H1 (cell line): ENCODE measurements around the gene ABCA1. TPM values are rescaled to one million over a fixed set of nuclear protein-coding genes. Genes with fewer than 3 reads are reported as not detected.

Source experiments
- CTCF ChIA-PET: fragments of 300-600 bp; sonication (Branson Sonifier 250); formaldehyde crosslinking; loops from one replicate; lab custom pipeline; 2021; ENCODE audit not compliant: partially characterized antibody; lab: Charles Lee
- POLR2A ChIA-PET: fragments of 300-600 bp; sonication (Branson Sonifier 250); formaldehyde crosslinking; loops from one replicate; lab custom pipeline; 2021; ENCODE audit warnings: inconsistent platforms; ENCODE audit not compliant: partially characterized antibody; lab: Charles Lee
- DNase-seq, 2 experiments: peaks; one replicate each; pipeline versions ENCODE4 v3.0.0 to v3.0.0-alpha.2; 2010 to 2022; ENCODE audit warnings: low spot score in 2 of 2, low read depth in 1 of 2, mixed read lengths in 1 of 2
- FAIRE-seq: peaks from 2 replicates; lab custom pipeline; 2011; peaks lifted over from hg19 to GRCh38; lab: Jason Lieb, UNC
- H2AFZ ChIP-seq: 2 replicates; pipeline ENCODE4 v1.8.1; 2012; ENCODE audit warnings: low read length, inconsistent platforms
- H2AK5ac ChIP-seq: 2 replicates; pipeline ENCODE4 v1.6.1; 2013; ENCODE audit warnings: low read depth, low read length
- H2BK120ac ChIP-seq: replicated peaks from 2 replicates; pipeline ENCODE3; 2013; ENCODE audit warnings: low read depth, low read length, inconsistent platforms
- H2BK12ac ChIP-seq: 2 replicates; pipeline ENCODE4 v1.6.1; 2013; ENCODE audit warnings: low read depth, low read length
- H2BK15ac ChIP-seq: 2 replicates; pipeline ENCODE4 v1.6.1; 2013; ENCODE audit warnings: low read length
- H2BK20ac ChIP-seq: 2 replicates; pipeline ENCODE4 v1.6.1; 2013; ENCODE audit warnings: low read length
- H2BK5ac ChIP-seq: 2 replicates; pipeline ENCODE4 v1.6.1; 2013; ENCODE audit warnings: low read depth, low read length
- H3K14ac ChIP-seq: 2 replicates; pipeline ENCODE4 v1.6.1; 2013; ENCODE audit warnings: inconsistent platforms; ENCODE audit not compliant: insufficient read length
- H3K18ac ChIP-seq: 2 replicates; pipeline ENCODE4 v1.6.1; 2013; ENCODE audit warnings: low read length; ENCODE audit errors: extremely low read depth
- H3K23ac ChIP-seq: 2 replicates; pipeline ENCODE4 v1.6.1; 2013; ENCODE audit warnings: inconsistent platforms; ENCODE audit not compliant: insufficient read length
- H3K23me2 ChIP-seq: 2 replicates; pipeline ENCODE4 v1.6.1; 2013; ENCODE audit warnings: low read depth, low read length
- H3K27ac ChIP-seq: 2 replicates; pipeline ENCODE4 v1.6.1; 2011; ENCODE audit warnings: low read depth, low read length, inconsistent platforms
- H3K27me3 ChIP-seq, 4 experiments: replicated peaks in 1 of 4; 1 replicate in 1 of 4; 2 replicates in 3 of 4; pipeline versions ENCODE4 v1.6.1 to v1.8.1; 2011 to 2013; ENCODE audit warnings: low read length in 3 of 4, mild to moderate bottlenecking in 3 of 4, inconsistent platforms in 2 of 4, mixed read lengths in 2 of 4, moderate library complexity in 1 of 4; ENCODE audit not compliant: control insufficient read depth in 3 of 4, insufficient read depth in 3 of 4; ENCODE audit errors: extremely low read depth in 1 of 4
- H3K36me3 ChIP-seq, 4 experiments: 2 replicates each; pipeline versions ENCODE4 v1.6.1 to v1.8.1; 2011 to 2013; ENCODE audit warnings: mild to moderate bottlenecking in 4 of 4, low read length in 3 of 4, moderate library complexity in 2 of 4, control low read depth in 1 of 4, inconsistent platforms in 1 of 4; ENCODE audit not compliant: insufficient read depth in 4 of 4, control insufficient read depth in 2 of 4
- H3K4ac ChIP-seq: replicated peaks from 2 replicates; pipeline ENCODE3; 2013; ENCODE audit warnings: low read length, low read depth, mixed read lengths, inconsistent platforms; ENCODE audit not compliant: insufficient read length
- H3K4me1 ChIP-seq, 4 experiments: replicated peaks in 1 of 4; 1 replicate in 1 of 4; 2 replicates in 3 of 4; pipeline versions ENCODE4 v1.6.1 to v1.8.1; 2011 to 2013; ENCODE audit warnings: low read length in 3 of 4, inconsistent platforms in 2 of 4, mixed read lengths in 1 of 4; ENCODE audit not compliant: insufficient read depth in 4 of 4, control insufficient read depth in 3 of 4
- H3K4me2 ChIP-seq, 2 experiments: 2 replicates each; pipeline versions ENCODE4 v1.6.1 to v1.8.1; 2011 to 2013; ENCODE audit warnings: low read depth in 2 of 2, low read length in 2 of 2, control low read depth in 1 of 2, inconsistent platforms in 1 of 2, mild to moderate bottlenecking in 1 of 2; ENCODE audit not compliant: insufficient read depth in 1 of 2
- H3K4me3 ChIP-seq, 4 experiments: fragments of 200-600, 300-600 bp in 1 of 4; sonication (generic), shearing (Covaris generic), sonication (Bioruptor Twin) in 1 of 4; 2 replicates each; pipeline versions ENCODE4 v1.5.1 to v1.8.1; 2011 to 2016; ENCODE audit warnings: low read length in 4 of 4, low read depth in 3 of 4, control low read depth in 2 of 4, inconsistent platforms in 2 of 4, mild to moderate bottlenecking in 2 of 4, mixed read lengths in 1 of 4, moderate library complexity in 1 of 4; ENCODE audit not compliant: insufficient read depth in 2 of 4; ENCODE audit errors: extremely low read depth in 1 of 4
- H3K56ac ChIP-seq: replicated peaks from 2 replicates; pipeline ENCODE3; 2013; ENCODE audit warnings: low read depth, mild to moderate bottlenecking, mixed read lengths, low read length, inconsistent platforms; ENCODE audit not compliant: insufficient read length
- H3K79me1 ChIP-seq: 2 replicates; pipeline ENCODE4 v1.6.1; 2013; ENCODE audit warnings: low read depth, low read length, control low read depth
- H3K79me2 ChIP-seq, 2 experiments: 2 replicates each; pipeline versions ENCODE4 v1.6.1 to v1.8.1; 2012 to 2013; ENCODE audit warnings: low read length in 2 of 2, mild to moderate bottlenecking in 2 of 2, inconsistent platforms in 1 of 2; ENCODE audit not compliant: insufficient read depth in 2 of 2, control insufficient read depth in 1 of 2
- H3K9ac ChIP-seq, 4 experiments: replicated peaks in 1 of 4; 1 replicate in 1 of 4; 2 replicates in 3 of 4; pipeline versions ENCODE4 v1.6.1 to v1.8.1; 2011 to 2013; ENCODE audit warnings: low read depth in 3 of 4, low read length in 3 of 4, control low read depth in 2 of 4, mild to moderate bottlenecking in 2 of 4, moderate library complexity in 2 of 4, inconsistent platforms in 1 of 4; ENCODE audit errors: extremely low read depth in 1 of 4
- H3K9me3 ChIP-seq, 2 experiments: 2 replicates each; pipeline versions ENCODE4 v1.6.1 to v1.8.1; 2012 to 2013; ENCODE audit warnings: mild to moderate bottlenecking in 2 of 2, moderate library complexity in 2 of 2, control low read depth in 1 of 2, inconsistent platforms in 1 of 2, low read depth in 1 of 2, low read length in 1 of 2, mixed read lengths in 1 of 2; ENCODE audit not compliant: insufficient read depth in 2 of 2
- H4K20me1 ChIP-seq, 2 experiments: replicated peaks in 1 of 2; 2 replicates each; pipeline versions ENCODE3 to v1.8.1; 2011 to 2013; ENCODE audit warnings: inconsistent platforms in 2 of 2, low read length in 2 of 2, mild to moderate bottlenecking in 1 of 2; ENCODE audit not compliant: insufficient read depth in 2 of 2, control insufficient read depth in 1 of 2
- H4K5ac ChIP-seq: 2 replicates; pipeline ENCODE4 v1.6.1; 2013; ENCODE audit warnings: low read length, low read depth, mixed read lengths, inconsistent platforms; ENCODE audit not compliant: insufficient read length
- H4K8ac ChIP-seq: 2 replicates; pipeline ENCODE4 v1.8.0; 2013; ENCODE audit warnings: mild to moderate bottlenecking, moderate library complexity, low read length, inconsistent platforms; ENCODE audit not compliant: insufficient read depth; ENCODE audit errors: extremely low read depth
- H4K91ac ChIP-seq: replicated peaks from 2 replicates; pipeline ENCODE3; 2013; ENCODE audit warnings: low read length, mixed read lengths, inconsistent platforms; ENCODE audit not compliant: insufficient read length
- ASH2L ChIP-seq: fragments of 200-600, 300-600 bp; sonication (generic); IDR thresholded peaks from one replicate; pipeline ENCODE4 v1.7.1; 2017; ENCODE audit warnings: low read length
- CBX5 ChIP-seq: fragments of 300-800, 300-1000 bp; sonication (generic); IDR thresholded peaks from 2 replicates; pipeline ENCODE4 v1.7.1; 2016; ENCODE audit warnings: antibody characterized with exemption, low read length, low read depth
- CBX8 ChIP-seq: fragments of 300-800, 300-1000 bp; sonication (generic); IDR thresholded peaks from 2 replicates; pipeline ENCODE4 v1.7.1; 2016; ENCODE audit warnings: low read depth, low read length, borderline replicate concordance
- CREB1 ChIP-seq: IDR thresholded peaks from 2 replicates; pipeline ENCODE4 v1.6.1; 2012; ENCODE audit warnings: inconsistent platforms
- EP300 ChIP-seq, 2 experiments: IDR thresholded peaks; 1 replicate in 1 of 2; 2 replicates in 1 of 2; pipeline ENCODE4 v1.6.1; 2011 to 2012; ENCODE audit warnings: low read depth in 2 of 2, low read length in 2 of 2, mild to moderate bottlenecking in 2 of 2, borderline replicate concordance in 1 of 2, inconsistent platforms in 1 of 2, moderate library complexity in 1 of 2
- HDAC6 ChIP-seq: IDR thresholded peaks from one replicate; pipeline ENCODE4 v1.7.1; 2012; ENCODE audit warnings: low read depth, mild to moderate bottlenecking, inconsistent platforms, low read length, moderate library complexity
- JUND ChIP-seq: IDR thresholded peaks from 2 replicates; pipeline ENCODE4 v1.6.1; 2011; ENCODE audit warnings: mild to moderate bottlenecking, improper control_type of control experiment, low read length
- KDM5A ChIP-seq: fragments of 200-600 bp; IDR thresholded peaks from 2 replicates; pipeline ENCODE4 v1.7.1; 2012; ENCODE audit warnings: mild to moderate bottlenecking, low read length, inconsistent platforms, mixed read lengths
- MAFK ChIP-seq: IDR thresholded peaks from 2 replicates; pipeline ENCODE4 v1.6.1; 2012; ENCODE audit warnings: low read depth, mild to moderate bottlenecking, improper control_type of control experiment, low read length
- RNF2 ChIP-seq: fragments of 200-900, 300-1000 bp; sonication (generic); IDR thresholded peaks from 2 replicates; pipeline ENCODE4 v1.7.1; 2016; ENCODE audit warnings: borderline replicate concordance, low read depth, mild to moderate bottlenecking, antibody characterized with exemption, low read length; ENCODE audit not compliant: poor library complexity, severe bottlenecking; ENCODE audit errors: missing control alignments
- SAP30 ChIP-seq: fragments of 300-600 bp; sonication (generic); IDR thresholded peaks from 2 replicates; pipeline ENCODE4 v1.7.1; 2012; ENCODE audit warnings: low read length, moderate library complexity, mild to moderate bottlenecking, inconsistent platforms; ENCODE audit not compliant: insufficient read depth, insufficient replicate concordance
- SIX5 ChIP-seq: IDR thresholded peaks from 2 replicates; pipeline ENCODE4 v1.6.1; 2011; ENCODE audit warnings: mild to moderate bottlenecking, low read depth, low read length
- SP4 ChIP-seq: IDR thresholded peaks from 2 replicates; pipeline ENCODE4 v1.6.1; 2012; ENCODE audit warnings: low read length, inconsistent platforms
- TAF7 ChIP-seq: optimal IDR thresholded peaks from 2 replicates; pipeline ENCODE3; 2011; ENCODE audit warnings: low read depth, mild to moderate bottlenecking, inconsistent platforms, low read length, moderate library complexity, borderline replicate concordance
- TEAD4 ChIP-seq: IDR thresholded peaks from 2 replicates; pipeline ENCODE4 v1.6.1; 2012; ENCODE audit warnings: low read depth, low read length, inconsistent platforms, mixed read lengths
- WGBS, 2 experiments: shearing (Covaris generic) in 1 of 2; methylation state at CpG; one replicate each; pipeline versions ENCODE4 v1.1.6 to v1.1.7; 2013 to 2015; ENCODE audit warnings: low lambda C conversion rate in 2 of 2, mixed read lengths in 2 of 2, inconsistent platforms in 1 of 2, low coverage in 1 of 2, missing lambda C conversion rate in 1 of 2; ENCODE audit not compliant: insufficient replicate concordance in 2 of 2, insufficient coverage in 1 of 2, insufficient read length in 1 of 2; ENCODE audit errors: extremely low coverage in 1 of 2, missing lambda C conversion rate in 1 of 2; 5-methylcytosine and 5-hydroxymethylcytosine counted together
- polyA plus RNA-seq, 7 experiments: library from polyadenylated mRNA; depleted of rRNA in 3 of 7; stranded (reverse) in 5 of 7; unstranded in 2 of 7; fragments of >200 nt in 5 of 7; fragments of 200-250 nt in 2 of 7; gene quantifications; 1 replicate in 5 of 7; 2 replicates in 1 of 7; 4 replicates in 1 of 7; pipeline versions ENCODE4 v1.2.1 to v1.2.3, GENCODE V29; 2011 to 2013; ENCODE audit warnings: missing spikeins in 2 of 7, mixed read lengths in 2 of 7
- total RNA-seq: library from RNA; stranded (reverse); fragmentation: NEBNext Ultra II Directional; extraction: Animal tissue kit (Norgen Biotek cat#: 25700); gene quantifications from 2 replicates; pipeline ENCODE4 v1.2.1, GENCODE V29; 2021

The ABCA1 gene
- total and polyA plus RNA-seq, 2 of the 8 experiments (the other 6 are each of a cell fraction or from before 2014, with no cell fraction given): 6.9 to 7.8 TPM

GRCh38 chr9:104833696-104834095, 94.3 kb downstream of the ABCA1 start:
- Histone ChIP-seq H3K79me2 (no peaks in the 10 kb centered on the region), H4K5ac (no peak overlapping the region), H3K36me3 (peaks cover 0 to 25% (median 13%) of the 10 kb centered on the region in 4 experiments; a peak in 5 of 8 replicates), H2BK20ac (no peak overlapping the region), H3K23ac (no peak overlapping the region), H2AK5ac (no peak overlapping the region), H4K20me1 (no peaks in the 10 kb centered on the region), H3K4me3 (no peak overlapping the region), H3K27ac (no peak overlapping the region), H3K27me3 (no peaks in the 10 kb centered on the region), H4K8ac (no peak overlapping the region), H3K14ac (no peak overlapping the region), H3K4ac (no peak overlapping the region), H2BK5ac (no peak overlapping the region), H4K91ac (no peak overlapping the region), H3K9me3 (no peaks in the 10 kb centered on the region), H2AFZ (no peak overlapping the region), H3K9ac (no peak overlapping the region), H3K79me1 (no peaks in the 10 kb centered on the region), H2BK12ac (no peak overlapping the region), H2BK120ac (no peak overlapping the region), H3K23me2 (no peaks in the 10 kb centered on the region), H3K4me1 (no peaks in the 10 kb centered on the region; a peak in 1 of 7 replicates), H3K18ac (no peak overlapping the region), H2BK15ac (no peak overlapping the region), H3K56ac (no peak overlapping the region), H3K4me2 (no peak overlapping the region)
- no peak for DNase-seq
- FAIRE-seq: no peak
- CTCF ChIA-PET: interaction anchor here (1.6 kb wide), 1 partner anchor 29 kb away, joined by 4 read pairs; no protein-coding TSS in a partner anchor
- WGBS, 2 experiments: 86% methylated on average over 6 of the region's 6 CpGs; no CpG with 5 or more reads in 1 of the 2 experiments
- POLR2A ChIA-PET: interaction anchor here (1.1 kb wide), 1 partner anchor 14 kb away, joined by 3 read pairs; no protein-coding TSS in a partner anchor
- TF ChIP-seq TEAD4 (no peak), MAFK (no peak), RNF2 (no peak), SAP30 (no peak), EP300 (IDR thresholded peaks at IDR 0.05; ENCODE audit: borderline replicate concordance in 1 of 2, low read depth in 2 of 2, low read length in 2 of 2) (no peak), TAF7 (no peak), CBX5 (no peak), ASH2L (no peak), KDM5A (no peak), SIX5 (no peak), CBX8 (no peak), JUND (no peak), HDAC6 (no peak), CREB1 (no peak), SP4 (no peak)
